GM18499 (cell line): ENCODE measurements around the gene C20orf96.
"Not testable (repeated sequence)": the region's sequence is repeated elsewhere in the genome, so short reads cannot be mapped to it uniquely, and the experiment has no call there.

Experiments used
- ATAC-seq: cut with Tn5 transposase; IDR thresholded peaks from one replicate; pipeline ENCODE4 v1.9.1; 2021; ENCODE audit warnings: moderate number of reproducible peaks; ENCODE audit not compliant: insufficient read depth, unreplicated experiment

Gene C20orf96

GRCh38 chr20:290084-290831, at the start of gene C20orf96:
Gene C20orf96 (minus strand): TSS chr20:290750. CDS start chr20:290610, 140 bp downstream.
- ATAC-seq: peak; percentile 48

- ATAC-seq: not testable (repeated sequence)
These were observed 45.5 kb upstream of the C20orf96 start for GRCh38 chr20:336040-336439.

GRCh38 chr20:334578-334977, 44.0 kb upstream of the C20orf96 start:
- no peak for ATAC-seq

- ATAC-seq: peak; percentile 40
These were observed 39.9 kb upstream of the C20orf96 start for GRCh38 chr20:330233-331149.

- ATAC-seq: no peak
These were observed 39.3 kb upstream of the C20orf96 start for GRCh38 chr20:329851-330232.

- ATAC-seq: no peak
These were observed 38.6 kb upstream of the C20orf96 start for GRCh38 chr20:328975-329695.

- no peak for ATAC-seq
These were observed 37.8 kb upstream of the C20orf96 start for GRCh38 chr20:328027-328974.

GRCh38 chr20:327186-328026, 36.9 kb upstream of the C20orf96 start:
- ATAC-seq: no peak

GRCh38 chr20:326645-327185, 36.2 kb upstream of the C20orf96 start:
- no peak for ATAC-seq

GRCh38 chr20:325889-326644, 35.5 kb upstream of the C20orf96 start:
- ATAC-seq: no peak

- peak; percentile 49 for ATAC-seq
These were observed 34.7 kb upstream of the C20orf96 start, which contains the start of gene SOX12 for GRCh38 chr20:325045-325888. Gene SOX12 (plus strand): TSS chr20:325552. CDS start chr20:325925, 373 bp downstream.

GRCh38 chr20:324177-325044, 33.9 kb upstream of the C20orf96 start:
- ATAC-seq: no peak

GRCh38 chr20:316316-317068, 25.9 kb upstream of the C20orf96 start:
- no peak for ATAC-seq

GRCh38 chr20:313948-314347, 23.4 kb upstream of the C20orf96 start:
- no peak for ATAC-seq

GRCh38 chr20:313402-313801, 22.9 kb upstream of the C20orf96 start:
- no peak for ATAC-seq
